GM19467 (cell line): Measurements from ENCODE around the gene IFNGR1.
"Not testable (repeated sequence)": the region's sequence is repeated elsewhere in the genome, so short reads cannot be mapped to it uniquely, and the experiment has no call there.

Experiments used
- ATAC-seq: cut with Tn5 transposase; IDR thresholded peaks from one replicate; pipeline ENCODE4 v1.9.1; 2021; ENCODE audit warnings: mild to moderate bottlenecking, moderate library complexity; ENCODE audit not compliant: unreplicated experiment

IFNGR1 gene

GRCh38 chr6:137213813-137214212 lies 5.4 kb downstream of the IFNGR1 start:
- ATAC-seq = no peak

DNA sequence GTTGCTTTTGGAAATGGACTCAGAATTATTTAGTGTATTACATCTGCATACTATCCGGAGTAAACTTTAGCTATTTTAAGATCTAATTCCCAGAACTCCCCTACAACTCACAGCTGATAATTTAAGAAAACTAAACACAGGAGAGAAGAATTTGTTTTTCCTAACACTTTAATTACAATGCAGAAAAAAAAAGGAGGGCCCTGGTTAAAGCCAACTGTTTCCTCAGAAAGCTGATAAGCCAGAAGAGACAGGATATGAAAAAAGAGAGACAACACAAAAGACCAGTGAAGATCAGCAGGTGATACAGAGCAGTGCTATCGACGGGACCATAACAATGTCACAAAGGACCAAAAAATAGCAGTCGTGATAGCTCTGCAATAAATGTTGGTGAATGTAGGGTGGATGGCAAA lies 5.8 kb downstream of the IFNGR1 start:
- ATAC-seq = no peak

GRCh38 chr6:137211910-137212309 lies 7.3 kb downstream of the IFNGR1 start:
- ATAC-seq = no peak

GRCh38 chr6:137210903-137211302 lies 8.3 kb downstream of the IFNGR1 start:
- no peak for ATAC-seq

GRCh38 chr6:137208279-137208678 lies 10.9 kb downstream of the IFNGR1 start:
- ATAC-seq = no peak

- ATAC-seq = not testable (repeated sequence)
Measured at GRCh38 chr6:137207457-137207856, 11.7 kb downstream of the IFNGR1 start.

DNA sequence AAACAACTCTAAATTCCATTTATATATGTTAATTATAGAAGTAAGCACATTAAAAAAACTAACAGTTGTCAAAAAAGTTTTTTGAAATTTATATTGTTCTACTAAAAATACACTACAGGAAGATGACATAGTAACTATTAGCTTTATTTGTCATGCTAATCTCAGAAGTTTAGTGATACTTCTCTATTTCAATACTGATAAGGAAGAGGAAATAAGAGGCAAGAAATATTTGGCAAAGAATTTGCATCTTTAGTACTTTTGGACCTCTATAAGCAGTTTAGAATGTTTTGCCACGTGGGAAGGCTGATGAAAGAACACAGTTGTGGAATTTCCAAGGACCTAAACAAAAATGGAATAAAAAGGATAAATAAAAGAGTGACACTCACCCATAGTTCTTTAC lies 12.6 kb downstream of the IFNGR1 start:
- ATAC-seq = no peak

GRCh38 chr6:137203256-137203655 lies 15.9 kb downstream of the IFNGR1 start:
- ATAC-seq = no peak

GRCh38 chr6:137202078-137202477 lies 17.1 kb downstream of the IFNGR1 start:
- ATAC-seq = no peak

DNA sequence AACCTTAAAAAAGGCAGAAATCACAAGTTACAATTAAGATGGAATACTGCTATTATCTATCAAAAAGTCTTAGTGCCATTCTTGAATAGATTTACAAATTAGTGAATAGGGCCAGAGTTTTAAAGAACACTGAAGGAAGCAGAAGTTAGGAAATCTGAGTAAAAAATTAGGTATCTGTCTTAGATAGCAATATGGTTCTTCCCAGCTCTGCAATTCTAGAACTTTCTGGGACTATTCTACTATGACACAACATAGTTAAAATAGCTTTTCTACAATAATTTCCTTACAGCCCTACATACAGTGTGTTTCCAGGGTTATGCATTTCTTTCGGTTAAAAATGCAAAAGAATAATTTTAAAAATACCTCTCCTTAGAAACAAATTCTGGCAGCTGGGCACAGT lies 18.2 kb downstream of the IFNGR1 start:
- no peak for ATAC-seq

DNA sequence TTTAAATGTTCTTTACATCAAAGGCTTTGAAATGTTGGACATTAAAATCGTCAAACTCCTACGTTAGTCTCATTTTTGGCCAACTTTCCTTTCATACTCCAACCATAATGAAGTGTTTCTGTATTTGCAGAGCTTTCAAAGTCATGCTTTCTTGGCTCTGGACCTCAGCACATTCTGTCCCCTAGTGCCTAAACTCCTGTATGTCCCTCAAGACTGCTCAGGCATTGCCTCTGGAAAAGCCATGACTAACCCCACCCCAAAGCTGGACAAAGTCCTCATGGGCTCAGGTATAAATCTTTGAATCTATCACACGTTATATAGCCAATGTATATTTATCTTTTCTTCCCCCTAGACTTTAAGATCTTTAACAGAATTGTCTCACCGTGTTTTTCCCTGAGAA lies 18.9 kb downstream of the IFNGR1 start:
- ATAC-seq = no peak

- ATAC-seq = no peak
Measured at GRCh38 chr6:137197684-137198645, 21.2 kb downstream of the IFNGR1 start.

DNA sequence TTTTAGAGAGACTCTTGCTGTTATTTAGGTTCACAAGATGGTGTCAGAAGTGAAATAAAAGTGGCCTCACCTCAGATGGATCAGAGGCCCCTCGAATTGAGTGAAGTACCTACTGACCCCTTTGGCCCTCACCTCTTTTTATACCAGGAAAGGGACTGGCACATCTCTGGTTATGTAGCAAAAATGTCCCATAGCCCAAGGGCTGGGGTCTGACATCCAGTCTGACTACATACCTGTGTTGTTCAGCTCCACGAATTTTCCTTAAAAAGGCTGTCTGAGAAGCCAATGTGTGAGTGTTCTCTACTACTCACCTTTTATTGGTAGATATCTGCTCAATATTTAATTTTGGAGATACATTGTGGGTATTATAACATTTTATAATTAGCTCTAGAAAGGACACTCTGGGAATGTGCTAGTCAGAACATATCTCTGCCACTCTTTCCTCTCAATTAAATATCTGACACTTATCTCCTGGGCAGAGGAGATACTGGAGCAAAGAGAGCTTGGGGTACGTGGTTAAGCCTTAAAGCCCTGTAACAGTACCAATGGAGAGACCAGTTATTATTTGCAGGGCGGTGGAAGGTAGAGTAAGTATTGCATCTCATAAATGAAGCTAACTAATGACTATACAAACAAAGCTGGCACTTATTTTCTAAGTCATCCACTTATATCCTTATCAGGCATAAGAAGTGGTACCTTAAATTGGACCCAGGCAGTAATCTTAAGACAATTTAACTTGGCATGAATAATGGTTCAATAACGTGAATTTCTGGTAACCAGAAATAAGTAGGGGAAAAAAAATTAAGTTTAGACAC lies 25.7 kb downstream of the IFNGR1 start:
- ATAC-seq = no peak

DNA sequence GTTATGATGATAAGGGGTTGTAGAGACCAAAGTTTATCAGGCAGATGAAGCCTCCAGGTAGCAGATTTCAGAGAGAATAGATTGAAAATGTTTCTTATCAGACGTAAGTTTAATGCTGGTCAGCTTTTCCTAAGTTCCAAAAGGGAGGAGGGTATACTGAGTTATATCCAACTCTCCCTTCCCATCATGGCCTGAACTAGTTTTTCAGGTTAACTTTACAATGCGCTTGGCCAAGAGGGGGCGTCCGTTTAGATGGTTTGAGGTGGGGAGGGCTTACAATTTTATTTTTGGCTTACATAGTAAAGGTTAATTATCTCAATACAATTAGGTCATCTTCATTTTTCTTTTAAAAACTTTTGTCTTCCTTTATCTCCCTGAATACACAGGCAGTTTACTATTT lies 26.4 kb downstream of the IFNGR1 start:
- ATAC-seq = no peak

- no peak for ATAC-seq
Measured at GRCh38 chr6:137191670-137192069, 27.5 kb downstream of the IFNGR1 start.

GRCh38 chr6:137191236-137191635 lies 27.9 kb downstream of the IFNGR1 start:
- ATAC-seq = no peak

- no peak for ATAC-seq
Measured at GRCh38 chr6:137190583-137191094, 28.5 kb downstream of the IFNGR1 start.

GRCh38 chr6:137188855-137189254 lies 30.3 kb downstream of the IFNGR1 start:
- ATAC-seq = no peak

- no peak for ATAC-seq
Measured at GRCh38 chr6:137185290-137185689, 33.9 kb downstream of the IFNGR1 start.

DNA sequence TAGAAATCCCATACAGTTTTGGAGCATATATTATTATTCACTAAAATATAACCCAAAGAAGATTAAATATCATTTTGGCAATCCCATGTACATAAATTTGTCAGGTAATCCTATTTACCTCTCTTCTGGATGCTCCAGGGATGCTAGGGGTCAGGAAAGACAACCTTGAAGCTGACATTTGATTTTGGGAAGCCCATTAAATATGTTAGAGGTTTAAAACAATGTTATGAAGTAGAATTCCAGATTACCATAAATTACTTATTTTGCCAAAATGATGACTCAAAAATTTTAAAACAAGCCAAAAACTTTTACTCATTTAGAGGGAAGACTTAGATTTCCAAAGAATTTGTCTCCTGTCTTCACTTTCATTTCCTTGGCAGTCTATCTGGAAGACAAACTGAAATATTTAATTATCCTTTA lies 36.5 kb downstream of the IFNGR1 start:
- ATAC-seq = no peak

GRCh38 chr6:137181891-137182653 lies 37.1 kb downstream of the IFNGR1 start:
- no peak for ATAC-seq
